Mesenchymal stem cell (in vitro differentiated cells and primary cell): Measurements from ENCODE around the gene TFAP2E.

Source experiments
- DNase-seq: peaks from one replicate; pipeline ENCODE4 v3.0.0-alpha.2; 2013
- H2AFZ ChIP-seq: one replicate; pipeline ENCODE4 v1.6.1; 2013; ENCODE audit warnings: low read depth, mild to moderate bottlenecking, control low read depth, inconsistent platforms, low read length, moderate library complexity
- H2AK5ac ChIP-seq: 2 replicates; pipeline ENCODE4 v1.6.1; 2013; ENCODE audit warnings: low read length, moderate library complexity, mild to moderate bottlenecking, inconsistent platforms; ENCODE audit not compliant: severe bottlenecking
- H2BK120ac ChIP-seq: one replicate; pipeline ENCODE4 v1.6.1; 2013; ENCODE audit warnings: low read depth, mild to moderate bottlenecking, inconsistent platforms, low read length, moderate library complexity
- H2BK12ac ChIP-seq, 2 experiments: one replicate each; pipeline ENCODE4 v1.6.1; 2013; ENCODE audit warnings: inconsistent platforms in 2 of 2, low read length in 2 of 2, mild to moderate bottlenecking in 2 of 2, moderate library complexity in 2 of 2, control low read depth in 1 of 2
- H2BK15ac ChIP-seq: one replicate; pipeline ENCODE4 v1.6.1; 2013; ENCODE audit warnings: mild to moderate bottlenecking, low read depth, inconsistent platforms; ENCODE audit not compliant: poor library complexity, severe bottlenecking
- H2BK5ac ChIP-seq: 2 replicates; pipeline ENCODE4 v1.6.1; 2013; ENCODE audit warnings: low read depth, mild to moderate bottlenecking, low read length, control low read depth, inconsistent platforms; ENCODE audit not compliant: poor library complexity, severe bottlenecking
- H3K14ac ChIP-seq, 2 experiments: one replicate each; pipeline ENCODE4 v1.6.1; 2013; ENCODE audit warnings: inconsistent platforms in 2 of 2, low read length in 2 of 2, control low read depth in 1 of 2, mild to moderate bottlenecking in 1 of 2, moderate library complexity in 1 of 2
- H3K18ac ChIP-seq, 2 experiments: one replicate each; pipeline ENCODE4 v1.6.1; 2013; ENCODE audit warnings: inconsistent platforms in 2 of 2, low read length in 2 of 2, control low read depth in 1 of 2, low read depth in 1 of 2, mild to moderate bottlenecking in 1 of 2
- H3K23ac ChIP-seq, 2 experiments: one replicate each; pipeline ENCODE4 v1.6.1; 2013; ENCODE audit warnings: inconsistent platforms in 2 of 2, low read length in 2 of 2, mild to moderate bottlenecking in 2 of 2, moderate library complexity in 2 of 2, control low read depth in 1 of 2
- H3K27ac ChIP-seq: 2 replicates; pipeline ENCODE4 v1.5.1; 2013; ENCODE audit warnings: mild to moderate bottlenecking, moderate library complexity, low read length, control low read depth, inconsistent platforms; ENCODE audit not compliant: poor library complexity, severe bottlenecking
- H3K27me3 ChIP-seq, 2 experiments: 2 replicates each; pipeline versions ENCODE4 v1.6.1 to v1.7.0; 2013; ENCODE audit warnings: low read length in 2 of 2, mild to moderate bottlenecking in 2 of 2, moderate library complexity in 2 of 2, control low read depth in 1 of 2, inconsistent platforms in 1 of 2; ENCODE audit not compliant: control insufficient read depth in 1 of 2, insufficient read depth in 1 of 2
- H3K36me3 ChIP-seq, 2 experiments: 2 replicates each; pipeline versions ENCODE4 v1.6.1 to v1.7.0; 2013; ENCODE audit warnings: low read length in 2 of 2, control low read depth in 1 of 2, inconsistent platforms in 1 of 2, low read depth in 1 of 2, mild to moderate bottlenecking in 1 of 2; ENCODE audit not compliant: insufficient read depth in 2 of 2, control insufficient read depth in 1 of 2
- H3K4ac ChIP-seq, 2 experiments: one replicate each; pipeline ENCODE4 v1.6.1; 2013; ENCODE audit warnings: inconsistent platforms in 2 of 2, low read length in 2 of 2, mild to moderate bottlenecking in 2 of 2, moderate library complexity in 2 of 2, control low read depth in 1 of 2, low read depth in 1 of 2
- H3K4me1 ChIP-seq: 2 replicates; pipeline ENCODE4 v1.6.1; 2013; ENCODE audit warnings: low read depth, low read length, control low read depth; ENCODE audit not compliant: control insufficient read depth, insufficient read depth
- H3K4me2 ChIP-seq: 2 replicates; pipeline ENCODE4 v1.6.1; 2013; ENCODE audit warnings: low read length, mild to moderate bottlenecking, inconsistent platforms; ENCODE audit not compliant: poor library complexity, severe bottlenecking
- H3K4me3 ChIP-seq, 2 experiments: 2 replicates each; pipeline versions ENCODE4 v1.5.1 to v1.7.0; 2013; ENCODE audit warnings: low read length in 2 of 2, mild to moderate bottlenecking in 2 of 2, control low read depth in 1 of 2, low read depth in 1 of 2; ENCODE audit not compliant: insufficient read depth in 1 of 2
- H3K79me1 ChIP-seq: replicated peaks from 2 replicates; pipeline ENCODE4 v1.6.1; 2013; ENCODE audit warnings: mild to moderate bottlenecking, control low read depth, low read length, inconsistent platforms; ENCODE audit not compliant: poor library complexity, severe bottlenecking
- H3K9ac ChIP-seq: 2 replicates; pipeline ENCODE4 v1.7.0; 2013; ENCODE audit warnings: mild to moderate bottlenecking, low read length, moderate library complexity
- H3K9me3 ChIP-seq: 2 replicates; pipeline ENCODE4 v1.7.0; 2013; ENCODE audit warnings: mild to moderate bottlenecking, low read length; ENCODE audit not compliant: control insufficient read depth
- H4K8ac ChIP-seq: one replicate; pipeline ENCODE4 v1.6.1; 2013; ENCODE audit warnings: inconsistent platforms, mild to moderate bottlenecking, low read length, moderate library complexity
- H4K91ac ChIP-seq: one replicate; pipeline ENCODE4 v1.6.1; 2013; ENCODE audit warnings: mild to moderate bottlenecking, low read length, inconsistent platforms
- WGBS: methylation state at CpG from one replicate; pipeline ENCODE4 v1.1.7; 2013; ENCODE audit warnings: mixed read lengths; 5-methylcytosine and 5-hydroxymethylcytosine counted together

TFAP2E gene

DNA sequence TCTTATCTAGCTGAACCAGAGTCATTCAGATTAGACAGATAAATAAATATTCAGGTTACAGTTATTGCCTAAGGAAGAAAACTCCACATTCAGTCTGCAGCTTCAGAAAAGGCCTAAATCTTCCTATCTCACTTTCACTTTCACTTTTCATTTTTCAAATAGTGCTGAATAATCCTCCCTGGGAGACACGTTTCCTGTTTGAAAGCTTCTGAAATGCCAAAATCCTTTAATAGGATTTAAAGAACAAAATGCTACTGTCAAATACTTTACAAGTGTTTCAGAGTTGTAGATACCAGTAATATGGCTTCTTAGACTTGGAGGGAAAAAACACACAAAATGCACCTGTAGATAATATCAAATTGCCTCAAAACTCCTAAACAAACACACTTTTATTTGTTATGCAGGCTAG lies 64.3 kb downstream of the TFAP2E start:
- no peak overlapping the region for H2BK12ac ChIP-seq
- no CpG with 5 or more reads among the region's 1 CpG for WGBS
- H3K23ac ChIP-seq = no peak overlapping the region
- H3K9me3 ChIP-seq = no peaks in the 10 kb centered on the region
- H3K36me3 ChIP-seq = peaks cover 13 to 33% of the 10 kb centered on the region in 2 experiments
- H3K18ac ChIP-seq = no peak overlapping the region
- peak overlapping the region; percentile 89 for H3K9ac ChIP-seq
- no peak overlapping the region for H3K4ac ChIP-seq
- H3K4me1 ChIP-seq = no peaks in the 10 kb centered on the region
- H4K91ac ChIP-seq = no peak overlapping the region
- peak overlapping the region; percentile 65 for H3K27ac ChIP-seq
- no peak overlapping the region for H3K4me2 ChIP-seq
- no peaks in the 10 kb centered on the region for H3K27me3 ChIP-seq
- H2BK15ac ChIP-seq = no peak overlapping the region
- no peak overlapping the region for H2BK120ac ChIP-seq
- H4K8ac ChIP-seq = no peak overlapping the region
- H3K4me3 ChIP-seq = peak overlapping the region in 1 of 2 experiments; percentile 76
- no peak overlapping the region for H2AFZ ChIP-seq
- H3K14ac ChIP-seq = no peak overlapping the region
- H3K79me1 ChIP-seq = peaks cover 5% of the 10 kb centered on the region
- DNase-seq = peak; percentile 77
- H2BK5ac ChIP-seq = no peak overlapping the region
- H2AK5ac ChIP-seq = no peak overlapping the region

DNA sequence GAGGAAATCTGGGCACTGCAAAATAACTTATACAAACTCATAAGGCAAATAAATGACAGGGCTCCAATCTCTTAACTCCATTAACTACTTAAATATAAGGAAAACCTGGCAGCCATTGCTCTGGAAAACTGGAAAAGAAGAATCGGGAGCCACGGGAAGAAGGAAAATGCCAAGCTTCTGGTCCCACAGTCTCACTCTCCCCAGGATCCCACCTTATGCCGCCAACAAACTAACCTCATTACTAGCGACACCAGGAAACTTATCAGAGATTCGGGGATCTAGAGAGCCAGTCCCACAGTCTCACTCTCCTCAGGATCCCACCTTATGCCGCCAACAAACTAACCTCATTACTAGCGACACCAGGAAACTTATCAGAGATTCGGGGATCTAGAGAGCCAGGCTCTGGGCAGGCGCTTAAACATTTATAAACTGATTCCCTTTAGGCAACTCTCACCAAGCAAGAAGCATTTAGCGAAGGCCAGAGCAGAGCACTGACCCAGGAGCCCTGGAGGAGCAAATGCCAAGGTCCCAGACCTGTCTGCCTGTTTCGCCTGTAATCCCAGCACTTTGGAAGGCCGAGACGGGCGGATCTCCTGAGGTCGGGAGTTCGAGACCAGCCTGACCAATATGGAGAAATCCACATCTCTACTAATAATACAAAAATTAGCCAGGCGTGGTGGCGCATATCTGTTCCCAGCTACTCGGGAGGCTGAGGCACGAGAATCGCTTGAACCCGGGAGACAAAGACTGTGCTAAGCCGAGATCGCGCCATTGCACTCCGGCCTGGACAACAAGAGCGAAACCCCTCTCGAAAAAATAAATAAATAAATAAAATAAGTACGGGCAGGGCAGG lies 67.5 kb downstream of the TFAP2E start:
- Histone ChIP-seq H2BK120ac (peak overlapping the region; percentile 52), H3K9ac (peak overlapping the region; percentile 96), H3K27ac (no peak overlapping the region), H2AK5ac (no peak overlapping the region), H3K4me1 (no peaks in the 10 kb centered on the region), H2BK5ac (peak overlapping the region; percentile 81), H2BK15ac (no peak overlapping the region), H3K4me2 (peak overlapping the region; percentile 67), H2BK12ac (no peak overlapping the region), H3K23ac (no peak overlapping the region), H3K4me3 (peak overlapping the region; percentile 97 to 98), H3K36me3 (peaks cover 0 to 6% of the 10 kb centered on the region in 2 experiments), H3K27me3 (peaks cover 9% of the 10 kb centered on the region in 2 experiments), H4K91ac (peak overlapping the region; percentile 87), H4K8ac (no peak overlapping the region), H2AFZ (no peak overlapping the region), H3K79me1 (no peaks in the 10 kb centered on the region), H3K9me3 (no peaks in the 10 kb centered on the region), H3K4ac (no peak overlapping the region), H3K14ac (no peak overlapping the region), H3K18ac (no peak overlapping the region)
- 43% methylated on average over 22 of the region's 29 CpGs for WGBS
- no peak for DNase-seq

DNA sequence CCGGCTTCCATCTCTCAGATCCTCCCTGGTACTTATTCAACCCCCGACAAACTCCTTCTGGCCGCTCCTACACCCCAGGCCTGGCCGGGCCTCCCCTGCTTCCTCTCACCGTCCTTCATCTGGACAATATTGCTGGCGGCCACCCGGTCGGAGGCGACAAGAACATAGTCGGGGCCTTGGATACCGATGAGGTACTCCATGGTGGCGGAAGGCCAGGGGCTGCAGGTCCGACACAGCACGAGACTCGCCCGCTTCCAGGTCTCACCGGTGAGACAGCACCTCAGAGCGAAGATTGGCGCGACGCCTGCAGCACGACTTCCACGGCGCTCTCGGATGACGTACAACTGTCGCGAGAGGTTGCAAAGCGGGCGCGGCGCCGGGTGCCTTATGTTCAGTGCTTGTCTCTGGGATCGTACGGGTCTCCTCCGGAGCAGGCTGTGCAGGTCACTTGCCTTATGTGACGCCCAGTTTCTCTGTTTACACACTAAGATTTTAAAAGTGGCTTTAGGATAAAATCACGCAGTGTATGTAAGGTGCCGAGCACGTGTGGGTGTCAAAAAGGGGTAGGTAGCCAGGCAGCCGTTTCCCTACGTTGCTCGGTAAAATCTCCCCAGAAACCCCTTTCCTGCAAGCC lies 68.2 kb downstream of the TFAP2E start, which contains the start of gene PSMB2:
PSMB2 (minus strand) TSS at position 294 of the 634 bp plus-strand sequence; CDS start at position 200, 94 bp downstream.
- H3K27ac ChIP-seq = peak within 1 kb of the TSS; percentile 97
- H2AFZ ChIP-seq = peak within 1 kb of the TSS; percentile 85
- H3K36me3 ChIP-seq = no peaks in the 10 kb centered on the region
- H2BK12ac ChIP-seq = no peak within 1 kb of the TSS
- no peaks in the 10 kb centered on the region for H3K4me1 ChIP-seq
- WGBS = 0% methylated on average over 40 of the region's 43 CpGs
- H3K14ac ChIP-seq = peak within 1 kb of the TSS in 1 of 2 experiments; percentile 35
- H2BK5ac ChIP-seq = peak within 1 kb of the TSS; percentile 81
- H3K9ac ChIP-seq = peak within 1 kb of the TSS; percentile 96
- peak within 1 kb of the TSS; percentile 54 for H2AK5ac ChIP-seq
- H3K18ac ChIP-seq = peak within 1 kb of the TSS; percentile 94 to 98
- peak within 1 kb of the TSS; percentile 52 for H2BK120ac ChIP-seq
- H3K4me3 ChIP-seq = peak within 1 kb of the TSS; percentile 97 to 98
- H3K23ac ChIP-seq = no peak within 1 kb of the TSS
- peak within 1 kb of the TSS; percentile 87 for H4K91ac ChIP-seq
- H3K79me1 ChIP-seq = no peaks in the 10 kb centered on the region
- H2BK15ac ChIP-seq = peak within 1 kb of the TSS; percentile 82
- peak within 1 kb of the TSS; percentile 100 for H4K8ac ChIP-seq
- H3K4me2 ChIP-seq = peak within 1 kb of the TSS; percentile 86
- DNase-seq = peak; percentile 96
- H3K27me3 ChIP-seq = peaks cover 13 to 16% of the 10 kb centered on the region in 2 experiments
- no peaks in the 10 kb centered on the region for H3K9me3 ChIP-seq
- peak within 1 kb of the TSS; percentile 73 to 98 for H3K4ac ChIP-seq

DNA sequence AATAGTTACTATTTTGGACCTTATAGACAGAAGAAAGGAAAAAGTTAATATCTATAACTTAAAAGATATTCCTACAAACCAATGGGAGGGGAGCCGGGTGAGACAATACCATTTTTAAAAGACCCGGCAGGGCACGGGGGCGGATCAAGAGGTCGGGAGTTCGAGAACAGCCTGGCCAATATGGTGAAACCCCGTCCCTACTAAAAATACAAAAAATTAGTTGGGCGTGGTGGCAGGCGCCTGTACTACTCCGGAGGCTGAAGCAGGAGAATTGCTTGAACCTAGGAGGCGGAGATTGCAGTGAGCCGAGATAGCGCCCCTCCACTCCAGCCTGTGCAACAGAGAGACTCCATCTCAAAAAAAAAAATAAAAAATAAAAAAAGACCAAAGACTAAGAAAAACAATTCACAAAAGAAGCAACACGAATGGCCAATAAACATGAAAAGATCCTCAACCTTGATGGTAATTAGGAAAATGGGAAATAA lies 69.4 kb downstream of the TFAP2E start:
- Histone ChIP-seq H2AFZ (no peak overlapping the region), H3K27ac (no peak overlapping the region), H3K4me1 (no peaks in the 10 kb centered on the region), H3K18ac (no peak overlapping the region), H2BK5ac (no peak overlapping the region), H4K8ac (no peak overlapping the region), H4K91ac (no peak overlapping the region), H2BK15ac (peak overlapping the region; percentile 12), H3K27me3 (peaks cover 20 to 21% of the 10 kb centered on the region in 2 experiments), H3K4ac (no peak overlapping the region), H3K4me3 (peak overlapping the region in 1 of 2 experiments; percentile 97), H3K9ac (peak overlapping the region; percentile 96), H2AK5ac (no peak overlapping the region), H3K9me3 (no peaks in the 10 kb centered on the region), H3K36me3 (no peaks in the 10 kb centered on the region), H3K79me1 (no peaks in the 10 kb centered on the region), H2BK12ac (no peak overlapping the region), H3K14ac (no peak overlapping the region), H2BK120ac (no peak overlapping the region), H3K4me2 (peak overlapping the region; percentile 17), H3K23ac (no peak overlapping the region)
- DNase-seq = no peak
- WGBS = 85% methylated on average over 13 of the region's 14 CpGs
